Kidney glomerular epithelial cell (primary cell): ENCODE data around the gene PSTPIP1.

Source experiments
- DNase-seq: peaks from one replicate; lab custom pipeline; 2025; lab: John Stamatoyannopoulos, UW

Gene PSTPIP1

GRCh38 chr15:77030048-77030927, 35.4 kb downstream of the PSTPIP1 start:
- no peak for DNase-seq

GRCh38 chr15:77030928-77031375, 36.0 kb downstream of the PSTPIP1 start:
- no peak for DNase-seq

- DNase-seq, result no peak
These were observed 36.6 kb downstream of the PSTPIP1 start for GRCh38 chr15:77031376-77032050.

DNA sequence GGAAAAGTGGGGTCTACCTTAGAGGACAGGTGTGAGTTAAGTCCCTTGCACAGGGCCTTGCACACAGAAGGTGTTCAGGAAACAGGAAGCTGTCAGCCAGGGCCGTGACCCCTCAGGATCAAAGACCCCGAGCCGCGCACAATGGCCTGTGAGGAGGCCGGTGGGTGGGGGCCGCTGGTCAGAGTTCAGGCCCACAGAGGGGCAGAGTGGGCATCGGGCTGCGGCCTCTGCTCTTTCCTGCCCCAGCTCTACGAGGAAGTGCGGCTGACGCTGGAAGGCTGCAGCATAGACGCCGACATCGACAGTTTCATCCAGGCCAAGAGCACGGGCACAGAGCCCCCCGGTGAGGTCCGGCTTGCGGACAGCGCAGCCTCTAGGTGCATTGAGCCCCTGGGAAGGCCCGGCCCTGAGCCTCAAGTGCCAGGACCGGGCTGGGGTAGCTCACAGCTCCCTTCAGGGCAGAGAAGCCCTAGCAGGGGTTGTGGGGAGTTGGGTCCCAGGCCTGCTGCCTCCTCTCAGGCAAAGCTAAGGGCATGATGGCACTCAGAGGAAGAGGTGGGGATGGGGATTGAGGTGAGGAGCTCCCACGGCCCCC, 37.2 kb downstream of the PSTPIP1 start:
- no peak for DNase-seq

DNA sequence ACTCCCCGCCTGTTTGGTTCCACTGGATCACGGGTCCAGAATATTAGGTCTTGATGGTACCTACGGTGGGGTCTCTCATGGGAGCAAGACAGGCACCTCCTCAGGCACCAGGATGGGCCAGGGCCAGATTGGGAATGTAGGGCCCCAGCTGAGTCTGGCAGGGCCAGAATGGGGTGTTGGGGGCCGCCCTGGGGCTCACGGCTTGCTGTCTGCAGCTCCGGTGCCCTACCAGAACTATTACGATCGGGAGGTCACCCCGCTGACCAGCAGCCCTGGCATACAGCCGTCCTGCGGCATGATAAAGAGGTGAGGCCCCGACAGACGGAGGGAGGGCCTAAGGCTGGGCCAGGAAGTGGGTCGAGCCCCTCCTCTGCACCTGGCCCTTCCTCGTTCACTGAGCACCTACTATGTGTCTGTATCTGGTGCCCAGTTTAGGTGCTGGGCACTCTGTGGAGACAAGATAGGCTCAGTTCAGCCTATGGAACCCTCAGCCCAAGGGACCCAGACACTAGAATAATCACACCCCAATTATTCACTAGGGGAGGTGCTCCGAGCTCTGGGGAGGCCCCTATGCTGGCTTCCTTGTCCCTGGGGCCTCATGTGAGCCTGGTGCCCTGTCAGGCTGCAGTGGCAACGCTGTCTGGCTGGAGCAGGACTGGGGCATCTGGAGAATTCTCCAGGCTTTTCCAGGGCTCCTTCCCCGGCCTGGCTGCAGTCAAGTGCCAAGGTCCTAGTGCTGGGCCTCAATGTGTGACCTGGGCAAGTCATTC, 37.9 kb downstream of the PSTPIP1 start:
- DNase-seq, result no peak

GRCh38 chr15:77033417-77033728, 38.4 kb downstream of the PSTPIP1 start:
- DNase-seq, result no peak

DNA sequence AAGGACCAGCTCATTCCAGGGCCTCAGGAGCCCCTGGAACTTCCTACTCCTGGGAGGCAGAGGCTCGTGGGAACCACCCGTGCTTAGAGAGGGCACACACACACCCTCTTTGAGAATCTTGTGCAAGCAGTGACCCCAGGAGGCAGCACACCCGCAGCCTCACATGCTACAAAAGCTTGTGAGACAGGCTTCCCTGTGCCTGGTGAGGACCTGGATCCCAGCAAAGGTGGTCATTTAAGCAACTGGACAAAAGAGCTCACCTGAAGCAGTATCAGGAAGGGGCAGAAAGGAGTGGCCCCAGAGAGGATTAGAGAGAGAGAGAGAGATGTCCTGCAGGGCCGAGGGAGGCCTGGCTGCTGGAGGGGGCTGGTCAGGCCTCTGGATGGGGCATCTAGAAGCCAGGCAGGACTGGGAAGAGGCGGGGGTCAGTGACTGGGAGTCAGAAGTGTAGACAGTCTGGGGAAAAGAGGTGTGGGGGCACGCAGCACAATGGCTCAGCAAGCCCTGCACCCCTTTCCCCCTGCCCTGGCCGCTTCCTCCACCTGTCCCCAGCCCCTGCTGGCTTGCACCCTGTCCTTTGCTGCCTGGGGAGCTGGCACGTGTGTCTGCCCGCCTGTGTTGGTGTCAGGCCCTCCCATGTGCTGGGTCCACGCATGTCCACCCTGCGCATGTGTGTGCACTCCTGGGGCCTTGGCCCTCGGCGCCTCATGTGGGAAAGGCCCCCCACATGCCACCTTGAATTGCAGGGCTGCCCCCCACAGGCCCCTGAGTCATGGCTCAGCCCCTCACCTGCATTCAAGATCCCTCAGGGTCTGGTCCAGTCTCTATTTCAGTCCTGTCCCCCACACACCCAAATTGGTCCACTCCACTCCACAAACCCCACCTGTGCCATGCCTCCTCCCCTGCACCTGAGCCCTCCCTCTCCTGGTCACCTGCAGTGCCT, 39.1 kb downstream of the PSTPIP1 start:
- no peak for DNase-seq

GRCh38 chr15:77034695-77035489, 40.0 kb downstream of the PSTPIP1 start:
- no peak for DNase-seq

DNA sequence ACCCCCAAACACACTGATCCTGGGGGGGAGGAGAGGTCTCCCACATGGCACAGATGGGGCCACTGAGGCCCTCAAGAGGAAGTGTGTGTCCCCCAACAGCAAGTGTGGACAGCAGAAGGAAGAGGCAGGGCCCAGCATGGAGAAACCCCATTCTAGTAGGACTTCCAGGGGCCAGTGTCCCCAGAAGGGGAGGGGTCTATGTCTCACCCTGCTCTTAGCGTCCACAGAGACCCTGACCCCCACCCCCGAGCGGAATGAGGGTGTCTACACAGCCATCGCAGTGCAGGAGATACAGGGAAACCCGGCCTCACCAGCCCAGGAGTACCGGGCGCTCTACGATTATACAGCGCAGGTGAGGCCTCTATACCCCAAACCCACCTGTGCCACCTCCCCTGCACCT, 40.7 kb downstream of the PSTPIP1 start:
- DNase-seq, result no peak

DNA sequence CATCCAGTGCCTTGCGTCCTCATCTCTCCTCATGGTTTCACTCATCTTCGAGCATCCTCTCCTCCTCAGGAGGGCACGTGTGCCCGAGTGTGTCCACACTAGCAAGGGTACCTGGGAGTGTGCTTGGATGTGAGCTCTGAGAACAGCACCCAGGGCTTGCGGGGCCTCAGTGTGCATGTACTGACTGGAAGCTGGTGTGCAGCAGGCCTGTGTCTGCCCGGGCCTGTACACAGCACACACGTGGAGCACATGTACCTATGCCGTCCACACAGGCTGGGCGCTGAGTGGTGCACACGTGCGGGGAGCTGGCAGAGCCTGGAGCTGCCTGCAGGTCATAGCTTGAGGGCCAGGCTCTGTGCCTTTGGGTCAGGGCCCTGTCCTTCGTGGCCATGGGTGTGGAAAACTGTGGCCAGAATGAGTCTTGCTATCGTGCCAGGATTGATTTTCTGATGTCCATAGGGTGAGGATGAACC, 41.1 kb downstream of the PSTPIP1 start:
- DNase-seq, result no peak

GRCh38 chr15:77036537-77037387, 41.8 kb downstream of the PSTPIP1 start:
- no peak for DNase-seq

GRCh38 chr15:77037388-77038209, 42.7 kb downstream of the PSTPIP1 start:
- DNase-seq, result no peak

DNA sequence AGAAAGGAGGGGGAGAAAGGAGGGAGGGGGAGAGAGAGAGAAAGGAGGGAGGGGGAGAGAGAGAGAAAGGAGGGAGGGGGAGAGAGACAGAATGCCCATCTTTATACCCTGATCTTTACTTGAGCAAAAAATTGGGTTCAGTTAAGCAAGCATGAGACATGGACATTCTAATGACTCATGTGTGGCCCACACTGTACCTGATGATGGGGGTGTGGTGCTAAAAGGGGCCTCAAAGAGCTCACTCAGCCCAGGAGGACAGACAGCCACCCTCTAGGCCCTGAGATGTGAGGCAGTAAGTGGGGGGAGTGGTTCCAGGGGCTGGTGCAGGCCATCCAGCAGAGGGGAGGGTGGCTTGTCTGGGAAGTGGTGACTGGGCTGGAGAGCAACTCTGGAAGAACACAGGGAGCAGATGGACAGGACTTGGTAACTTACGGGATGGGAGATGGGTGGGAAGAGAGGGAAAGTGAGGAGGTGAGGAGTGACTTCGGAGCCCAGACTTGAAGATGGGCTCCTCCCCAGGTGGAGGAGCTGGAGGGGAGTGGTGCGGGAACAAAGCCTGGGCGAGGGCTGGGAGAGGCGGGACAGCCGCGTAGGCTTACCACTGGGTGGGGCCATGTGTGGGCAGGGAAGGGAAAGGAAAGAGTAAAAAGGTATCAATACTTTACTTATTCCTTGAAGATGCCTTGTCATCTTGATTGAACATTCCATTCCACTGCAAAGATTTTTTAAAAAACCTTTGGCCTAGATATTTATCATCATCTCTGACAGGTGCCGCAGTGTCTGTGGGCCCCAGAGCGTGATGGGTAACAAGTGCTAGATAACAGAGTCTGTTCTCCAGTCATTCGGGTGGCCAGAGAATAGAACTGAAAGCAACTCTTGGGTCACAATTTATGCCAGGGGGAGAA, 43.6 kb downstream of the PSTPIP1 start:
- DNase-seq, result no peak

- DNase-seq, result no peak
These were observed 44.2 kb downstream of the PSTPIP1 start for GRCh38 chr15:77039217-77039533.

DNA sequence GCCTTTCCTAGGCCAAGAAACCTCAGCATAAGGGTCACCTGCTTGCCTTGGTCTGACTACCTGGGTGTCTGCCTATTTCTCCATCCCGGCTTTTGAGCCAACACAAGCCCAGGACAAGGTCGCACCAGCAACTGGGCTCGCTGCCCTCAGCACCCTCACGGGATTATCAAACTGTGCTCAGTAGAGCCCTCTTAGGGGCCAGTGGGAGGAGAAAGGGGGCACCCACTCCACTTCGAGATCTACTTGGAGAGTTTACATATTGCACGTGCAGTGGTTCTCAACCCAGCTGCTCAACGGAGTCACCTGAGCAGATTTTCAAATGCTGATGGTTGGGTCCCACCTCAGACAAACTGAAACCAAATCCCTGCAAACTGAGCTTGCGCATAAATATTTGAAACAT, 44.9 kb downstream of the PSTPIP1 start:
- DNase-seq, result no peak

GRCh38 chr15:77040673-77041072, 45.7 kb downstream of the PSTPIP1 start:
- no peak for DNase-seq

DNA sequence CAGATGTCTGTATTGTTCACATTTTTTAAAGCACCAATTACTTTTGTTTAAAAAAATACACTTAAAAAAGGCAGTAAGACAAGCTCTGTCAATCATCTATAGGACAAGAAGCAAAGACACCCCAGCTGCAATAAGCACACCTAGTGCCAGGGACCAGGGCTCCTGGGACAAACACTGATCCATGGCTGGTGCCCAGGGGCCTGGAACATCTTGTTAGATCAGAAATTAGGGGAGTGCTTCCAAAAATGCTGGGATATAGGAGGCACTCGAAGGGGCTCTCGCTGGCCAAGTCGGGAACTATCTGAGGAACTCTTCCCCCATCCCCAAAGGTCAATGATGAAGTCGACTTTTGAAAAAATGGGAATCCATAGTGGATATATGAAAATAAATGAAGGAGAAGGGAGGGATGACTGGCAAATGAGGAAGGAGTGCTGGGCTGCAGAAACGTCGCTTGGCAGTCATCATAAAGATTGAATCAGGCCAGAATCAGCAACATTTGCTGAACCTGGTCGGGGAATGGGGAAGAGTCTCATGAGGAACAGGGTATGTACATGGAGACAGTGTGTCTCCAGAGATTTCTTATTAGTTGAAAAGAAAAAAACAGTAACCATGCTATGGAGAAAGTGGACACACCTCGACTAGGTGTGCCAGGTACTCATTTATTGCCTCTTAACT, 47.5 kb downstream of the PSTPIP1 start:
- no peak for DNase-seq
